Left lung (tissue), 10 donors: ENCODE results near the gene ATP7B. TPM values are rescaled to one million over a fixed set of nuclear protein-coding genes. Genes with fewer than 3 reads are reported as not detected.
A peak's percentile ranks its signal among the peaks of the same experiment; 100 is the strongest.

Source experiments
- ATAC-seq: fragments of 200-7000 bp; cut with Tn5 transposase; one replicate; pipeline ENCODE4 v1.9.1; 2020; ENCODE audit warnings: moderate library complexity
- DNase-seq, 4 donors: peaks; one replicate each; pipeline ENCODE4 v3.0.0-alpha.2; 2013 to 2020
- H3K27ac ChIP-seq, 2 donors: fragments of 200-600 bp; sonication (generic) in 1 of 2; one replicate each; pipeline versions ENCODE4 v1.5.0 to v1.8.0; 2020 to 2021
- H3K27me3 ChIP-seq, 2 donors: fragments of 200-600 bp; sonication (generic) in 1 of 2; one replicate each; pipeline versions ENCODE4 v1.5.0 to v1.8.0; 2020 to 2021
- H3K36me3 ChIP-seq, 2 donors: fragments of 200-600 bp; sonication (generic) in 1 of 2; one replicate each; pipeline versions ENCODE4 v1.5.0 to v1.8.0; 2020 to 2021
- H3K4me1 ChIP-seq, 2 donors: fragments of 200-600 bp; one replicate each; pipeline ENCODE4 v1.8.0; 2021
- H3K4me3 ChIP-seq, 2 donors: fragments of 200-600 bp; sonication (generic) in 1 of 2; one replicate each; pipeline versions ENCODE4 v1.5.0 to v1.8.0; 2020 to 2021; ENCODE audit warnings: mild to moderate bottlenecking in 1 of 2
- H3K9me3 ChIP-seq, 2 donors: fragments of 200-600 bp; sonication (generic) in 1 of 2; one replicate each; pipeline versions ENCODE4 v1.5.0 to v1.8.0; 2020 to 2021
- intact Hi-C, 2 donors: fragments of 100-400 bp; cut with DNase I; formaldehyde crosslinking; loops; one replicate each; pipeline versions ENCODE4 v1.11.2 to v1.14.2; 2022
- polyA plus RNA-seq, 6 donors: library from polyadenylated mRNA; unstranded; fragments of 120-200 nt; gene quantifications; one replicate each; pipeline ENCODE4 v1.2.1, GENCODE V29; 2013; ENCODE audit not compliant: insufficient read length in 6 of 6
- total RNA-seq, 2 donors: library from RNA; stranded (reverse); fragmentation: NEBNext Ultra II Directional; extraction: Animal tissue kit (Norgen Biotek cat#: 25700); gene quantifications; one replicate each; pipeline ENCODE4 v1.2.1, GENCODE V29; 2021
- TF ChIP-seq, protein P1 (sequence below), 2 donors: fragments of 200-600 bp; sonication (generic) in 1 of 2; IDR thresholded peaks; one replicate each; pipeline versions ENCODE4 v1.5.0 to v1.8.0; 2021; ENCODE audit warnings: antibody characterized with exemption in 2 of 2
- donor health status: DM: no; HTN: yes; CAD: no.
- donor health status: DM: no; HTN: no; CAD: no.

ATP7B gene
- total and polyA plus RNA-seq, 8 donors, result 5.9 to 20.5 (median 18.4) TPM

DNA sequence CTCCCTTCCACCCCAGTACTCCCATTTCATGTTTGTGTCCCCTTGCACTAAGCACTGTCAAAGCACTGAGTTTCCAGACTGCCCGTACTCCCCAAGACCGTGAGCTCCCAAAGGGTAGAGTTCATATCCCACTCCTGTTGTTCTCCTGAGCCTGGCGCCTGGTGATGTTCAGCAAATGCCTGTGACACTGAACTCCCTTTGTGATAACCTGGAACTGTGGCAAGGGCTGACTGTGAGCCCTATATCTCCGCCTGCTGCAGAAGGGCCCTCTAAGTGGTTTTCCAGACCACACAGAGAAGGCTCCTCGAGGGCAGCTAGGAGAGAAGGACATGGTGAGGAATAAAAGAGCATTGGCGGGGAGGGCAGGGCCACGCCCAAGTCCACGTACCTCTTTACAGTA is 67.5 kb downstream of the ATP7B start:
- TF ChIP-seq, protein P1, sequence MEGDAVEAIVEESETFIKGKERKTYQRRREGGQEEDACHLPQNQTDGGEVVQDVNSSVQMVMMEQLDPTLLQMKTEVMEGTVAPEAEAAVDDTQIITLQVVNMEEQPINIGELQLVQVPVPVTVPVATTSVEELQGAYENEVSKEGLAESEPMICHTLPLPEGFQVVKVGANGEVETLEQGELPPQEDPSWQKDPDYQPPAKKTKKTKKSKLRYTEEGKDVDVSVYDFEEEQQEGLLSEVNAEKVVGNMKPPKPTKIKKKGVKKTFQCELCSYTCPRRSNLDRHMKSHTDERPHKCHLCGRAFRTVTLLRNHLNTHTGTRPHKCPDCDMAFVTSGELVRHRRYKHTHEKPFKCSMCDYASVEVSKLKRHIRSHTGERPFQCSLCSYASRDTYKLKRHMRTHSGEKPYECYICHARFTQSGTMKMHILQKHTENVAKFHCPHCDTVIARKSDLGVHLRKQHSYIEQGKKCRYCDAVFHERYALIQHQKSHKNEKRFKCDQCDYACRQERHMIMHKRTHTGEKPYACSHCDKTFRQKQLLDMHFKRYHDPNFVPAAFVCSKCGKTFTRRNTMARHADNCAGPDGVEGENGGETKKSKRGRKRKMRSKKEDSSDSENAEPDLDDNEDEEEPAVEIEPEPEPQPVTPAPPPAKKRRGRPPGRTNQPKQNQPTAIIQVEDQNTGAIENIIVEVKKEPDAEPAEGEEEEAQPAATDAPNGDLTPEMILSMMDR (IDR thresholded peaks at IDR 0.05), result no peak

DNA sequence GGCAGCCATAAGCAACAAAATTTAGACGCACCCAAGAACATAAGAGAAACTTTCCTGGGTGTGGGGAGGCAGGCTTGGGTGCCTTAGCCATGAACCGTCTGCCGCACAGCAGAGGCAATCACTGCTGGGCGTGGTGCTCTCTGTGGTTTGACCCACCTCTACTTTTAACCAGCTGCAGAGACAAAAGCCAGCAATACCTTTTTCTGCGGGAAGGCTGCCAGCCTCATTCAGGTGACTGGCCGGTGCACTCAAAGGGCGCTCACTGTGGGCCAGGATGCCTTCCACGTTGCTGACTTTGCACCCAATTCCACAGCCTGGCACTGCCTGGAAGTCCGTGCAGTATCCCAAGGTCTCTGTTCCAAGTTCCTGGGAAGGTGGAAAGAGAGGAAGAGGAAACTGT is 69.1 kb downstream of the ATP7B start:
- Histone ChIP-seq H3K4me3 (no peak overlapping the region), H3K36me3 (no peaks in the 10 kb centered on the region), H3K9me3 (no peaks in the 10 kb centered on the region), H3K27ac (no peak overlapping the region), H3K27me3 (no peaks in the 10 kb centered on the region), H3K4me1 (no peaks in the 10 kb centered on the region)
- ATAC-seq (peak; percentile 53), DNase-seq (no peak)
- TF ChIP-seq, protein P1 (IDR thresholded peaks at IDR 0.05), result no peak
- intact Hi-C loops, result no loop called here

More for the DNA sequence above, 67.5 kb downstream of the ATP7B start:
- no peaks in the 10 kb centered on the region for H3K36me3 ChIP-seq
- no peaks in the 10 kb centered on the region for H3K4me1 ChIP-seq
- H3K4me3 ChIP-seq, result no peak overlapping the region
- no peaks in the 10 kb centered on the region for H3K9me3 ChIP-seq
- ATAC-seq (no peak), DNase-seq (no peak)
- intact Hi-C loops, result no loop called here
- no peak overlapping the region for H3K27ac ChIP-seq
- H3K27me3 ChIP-seq, result no peaks in the 10 kb centered on the region

DNA sequence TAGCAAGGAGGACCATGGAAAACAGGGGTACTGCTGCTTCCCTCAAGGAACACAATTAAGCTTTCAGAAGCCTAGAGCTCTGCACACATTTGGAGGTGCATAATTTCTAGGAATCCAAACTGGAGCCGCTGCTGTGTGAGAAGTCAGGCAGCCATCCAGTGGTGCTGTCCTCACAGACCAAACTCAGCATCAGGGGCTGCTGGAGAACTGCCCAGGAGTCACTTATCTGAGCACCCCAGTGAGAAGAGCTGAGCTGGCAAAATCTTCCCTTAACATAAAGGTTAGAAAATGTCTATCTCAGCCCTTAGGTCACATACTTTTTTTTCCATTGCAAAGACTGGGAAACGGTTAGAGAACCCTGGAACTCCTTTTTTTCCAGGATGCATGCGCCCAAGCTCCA is 72.8 kb downstream of the ATP7B start:
- ATAC-seq (no peak), DNase-seq (peak in 1 of 4 donors; percentile 13)
- H3K9me3 ChIP-seq, result no peaks in the 10 kb centered on the region
- no peaks in the 10 kb centered on the region for H3K27me3 ChIP-seq
- H3K4me1 ChIP-seq, result no peaks in the 10 kb centered on the region
- H3K36me3 ChIP-seq, result peaks cover 0 to 7% of the 10 kb centered on the region in 2 donors
- TF ChIP-seq, protein P1 (IDR thresholded peaks at IDR 0.05), result no peak
- H3K27ac ChIP-seq, result no peak overlapping the region
- H3K4me3 ChIP-seq, result no peak overlapping the region
- intact Hi-C loops, result no loop called here

DNA sequence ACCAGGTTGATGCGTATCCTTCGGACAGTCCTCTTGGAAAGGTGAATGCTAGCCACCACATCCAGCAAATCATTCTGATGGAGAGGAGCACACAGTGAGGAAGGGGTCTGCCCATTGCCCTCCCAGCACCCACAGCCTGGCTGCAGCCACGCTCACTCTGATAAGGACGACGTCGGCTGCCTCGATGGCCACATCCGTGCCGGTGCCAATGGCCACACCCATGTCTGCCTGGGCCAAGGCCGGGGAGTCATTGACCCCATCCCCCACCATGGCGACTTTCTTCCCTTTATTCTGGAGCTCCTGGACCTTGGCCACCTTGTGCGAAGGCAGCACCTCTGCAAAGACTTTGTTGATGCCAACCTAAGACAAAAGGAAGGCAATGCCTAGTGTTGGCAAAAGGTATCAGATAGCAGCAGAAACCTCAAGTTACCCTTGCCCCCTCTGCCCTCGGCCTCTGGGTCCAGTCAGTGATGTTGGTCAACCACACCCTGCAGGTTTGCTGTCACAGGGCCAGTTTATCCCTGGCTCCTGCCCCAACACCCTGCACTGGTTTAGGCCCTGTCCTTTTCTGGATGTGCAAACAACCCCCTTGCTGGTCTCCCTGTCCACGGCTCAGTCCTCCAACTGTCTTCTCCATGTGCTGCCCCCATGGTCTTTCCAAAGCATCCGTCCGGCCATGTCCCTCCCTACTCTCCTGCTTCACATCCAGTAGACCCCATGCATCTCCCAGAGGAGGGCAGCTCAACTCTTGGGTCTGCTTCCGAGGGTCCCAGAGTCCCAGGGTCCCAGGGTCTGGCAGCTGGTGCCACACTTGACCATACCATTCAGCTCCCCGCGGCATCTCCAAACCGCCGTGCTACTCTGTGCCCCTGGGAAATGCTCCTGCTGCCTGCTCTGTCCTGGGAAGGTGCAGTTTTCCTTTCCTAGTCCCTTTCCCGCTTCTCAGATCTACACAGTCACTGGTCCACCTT is 73.6 kb downstream of the ATP7B start:
- Histone ChIP-seq H3K27me3 (no peaks in the 10 kb centered on the region), H3K27ac (no peak overlapping the region), H3K4me1 (no peaks in the 10 kb centered on the region), H3K36me3 (peaks cover 0 to 7% of the 10 kb centered on the region in 2 donors), H3K9me3 (no peaks in the 10 kb centered on the region), H3K4me3 (no peak overlapping the region)
- intact Hi-C loops, result no loop called here
- no peak for ATAC-seq
- DNase-seq, result no peak
- TF ChIP-seq, protein P1 (IDR thresholded peaks at IDR 0.05), result no peak

DNA sequence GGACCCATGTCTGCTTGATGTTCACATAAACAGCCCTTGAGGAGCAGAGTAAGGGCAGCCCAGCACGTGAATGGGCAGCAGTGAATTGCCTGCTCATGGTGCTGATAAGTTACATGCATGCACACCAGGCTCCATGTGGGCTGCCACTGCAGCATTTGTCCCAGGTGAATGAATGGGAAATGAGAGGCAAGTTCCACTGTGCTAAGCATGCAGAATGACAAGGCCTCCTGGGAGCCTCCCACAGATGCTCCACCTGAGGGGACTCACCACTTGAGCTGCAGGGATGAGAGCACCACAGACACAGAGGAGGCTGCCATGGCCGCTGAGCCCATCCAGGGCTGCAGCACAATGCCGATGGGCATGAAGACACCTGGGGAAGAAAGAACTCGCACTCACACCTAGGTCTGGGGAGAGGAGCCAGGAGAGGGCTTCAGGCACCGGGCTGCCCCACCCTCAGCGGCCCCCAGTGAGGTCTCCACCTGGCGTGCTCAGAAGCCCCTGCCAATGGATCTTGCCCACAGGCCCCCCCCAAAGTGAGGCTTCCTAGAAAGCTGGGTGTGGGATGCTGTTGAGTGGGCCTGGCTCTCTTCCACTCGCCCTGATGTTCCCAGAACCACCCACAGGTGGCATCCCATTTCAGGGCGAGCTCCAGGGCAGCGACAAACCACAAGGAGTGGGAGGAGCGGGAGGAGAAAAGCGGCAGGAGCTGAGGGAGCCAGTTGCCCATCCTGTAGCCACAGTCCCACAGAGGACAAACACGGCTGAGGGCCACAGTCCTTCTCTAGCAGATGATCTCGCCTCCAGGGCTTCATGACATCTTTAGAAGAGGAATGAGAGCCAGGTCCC is 75.7 kb downstream of the ATP7B start:
- Histone ChIP-seq H3K9me3 (no peaks in the 10 kb centered on the region), H3K4me1 (no peaks in the 10 kb centered on the region)
- intact Hi-C loops, result no loop called here

More for the DNA sequence above, 75.7 kb downstream of the ATP7B start:
- Histone ChIP-seq H3K27me3 (no peaks in the 10 kb centered on the region), H3K36me3 (peaks cover 0 to 7% of the 10 kb centered on the region in 2 donors), H3K4me3 (no peak overlapping the region), H3K27ac (no peak overlapping the region)
- DNase-seq, result peak in 1 of 4 donors; percentile 20
- peak; percentile 57 for ATAC-seq
- TF ChIP-seq, protein P1 (IDR thresholded peaks at IDR 0.05), result no peak
